ENCODE data around the gene SCN8A.
"Not testable (repeated sequence)": the region's sequence is repeated elsewhere in the genome, so short reads cannot be mapped to it uniquely, and the experiment has no call there.

SCN8A gene

GRCh38 chr12:51818086-51818485 lies 227.1 kb downstream of the SCN8A start:
- no peak for DNase-seq

- no peak for DNase-seq
Observed at GRCh38 chr12:51818566-51819300, 227.7 kb downstream of the SCN8A start.

- DNase-seq = no peak
Observed at GRCh38 chr12:51819736-51820525, 228.9 kb downstream of the SCN8A start.

GRCh38 chr12:51820526-51821439 lies 229.8 kb downstream of the SCN8A start:
- DNase-seq = peak; percentile 74 to 80

GRCh38 chr12:51821440-51822260 lies 230.6 kb downstream of the SCN8A start:
- DNase-seq = no peak

GRCh38 chr12:51822261-51822616 lies 231.2 kb downstream of the SCN8A start:
- DNase-seq = no peak

- no peak for DNase-seq
Observed at GRCh38 chr12:51822956-51823355, 231.9 kb downstream of the SCN8A start.

GRCh38 chr12:51823875-51824565 lies 233.0 kb downstream of the SCN8A start:
- peak; percentile 79 to 84 for DNase-seq

GRCh38 chr12:51825216-51825615 lies 234.2 kb downstream of the SCN8A start:
- no peak for DNase-seq

- no peak for DNase-seq
Observed at GRCh38 chr12:51826881-51827280, 235.8 kb downstream of the SCN8A start.

GRCh38 chr12:51827925-51828818 lies 237.1 kb downstream of the SCN8A start:
- no peak for DNase-seq

GRCh38 chr12:51829011-51829481 lies 238.0 kb downstream of the SCN8A start:
- no peak for DNase-seq

GRCh38 chr12:51829641-51830040 lies 238.6 kb downstream of the SCN8A start:
- no peak for DNase-seq

GRCh38 chr12:51831817-51832216 lies 240.8 kb downstream of the SCN8A start:
- not testable (repeated sequence) for DNase-seq

- no peak for DNase-seq
Observed at GRCh38 chr12:51832354-51833107, 241.5 kb downstream of the SCN8A start.

- DNase-seq = no peak
Observed at GRCh38 chr12:51833448-51834227, 242.6 kb downstream of the SCN8A start.

- DNase-seq = no peak
Observed at GRCh38 chr12:51834411-51834810, 243.4 kb downstream of the SCN8A start.

- no peak for DNase-seq
Observed at GRCh38 chr12:51836041-51836826, 245.2 kb downstream of the SCN8A start.
